GM18511 (cell line): ENCODE data around the gene CYBA.
"Not testable (repeated sequence)": the region's sequence is repeated elsewhere in the genome, so short reads cannot be mapped to it uniquely, and the experiment has no call there.

Experiments
- ATAC-seq: cut with Tn5 transposase; IDR thresholded peaks from one replicate; pipeline ENCODE4 v1.9.1; 2021; ENCODE audit warnings: mild to moderate bottlenecking, moderate library complexity; ENCODE audit not compliant: unreplicated experiment

Gene CYBA

DNA sequence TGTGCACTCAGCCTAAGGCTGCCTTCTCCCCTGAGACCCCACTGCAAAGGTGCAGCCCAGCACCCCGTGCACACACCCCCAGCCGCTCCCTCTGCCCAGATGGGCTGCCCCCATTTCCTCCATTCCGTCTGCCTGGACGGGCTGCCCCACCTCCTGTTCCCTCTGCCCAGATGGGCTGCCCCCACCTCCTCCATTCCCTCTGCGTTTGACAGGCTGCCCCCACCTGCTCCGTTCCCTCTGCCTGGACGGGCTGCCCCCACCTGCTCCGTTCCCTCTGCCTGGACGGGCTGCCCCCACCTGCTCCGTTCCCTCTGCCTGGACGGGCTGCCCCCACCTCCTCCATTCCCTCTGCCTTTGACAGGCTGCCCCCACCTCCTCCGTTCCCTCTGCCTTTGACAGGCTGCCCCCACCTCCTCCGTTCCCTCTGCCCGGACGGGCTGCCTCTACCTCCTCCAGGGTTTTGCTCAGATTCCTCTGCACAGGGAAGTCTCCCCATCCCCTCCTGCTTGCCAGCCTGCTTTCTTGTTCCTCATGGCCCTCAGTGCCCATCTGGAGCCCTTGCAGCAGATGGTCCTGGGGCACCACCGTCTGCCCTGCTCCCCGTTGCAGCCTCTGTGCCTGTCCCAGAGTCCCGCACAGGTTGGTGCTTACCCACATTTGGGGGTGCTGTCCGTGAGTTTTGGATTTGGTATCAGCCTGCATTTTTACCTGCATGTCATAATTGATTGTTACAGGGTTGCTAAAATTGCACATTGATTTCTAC lies 35.9 kb downstream of the CYBA start:
- no peak for ATAC-seq

DNA sequence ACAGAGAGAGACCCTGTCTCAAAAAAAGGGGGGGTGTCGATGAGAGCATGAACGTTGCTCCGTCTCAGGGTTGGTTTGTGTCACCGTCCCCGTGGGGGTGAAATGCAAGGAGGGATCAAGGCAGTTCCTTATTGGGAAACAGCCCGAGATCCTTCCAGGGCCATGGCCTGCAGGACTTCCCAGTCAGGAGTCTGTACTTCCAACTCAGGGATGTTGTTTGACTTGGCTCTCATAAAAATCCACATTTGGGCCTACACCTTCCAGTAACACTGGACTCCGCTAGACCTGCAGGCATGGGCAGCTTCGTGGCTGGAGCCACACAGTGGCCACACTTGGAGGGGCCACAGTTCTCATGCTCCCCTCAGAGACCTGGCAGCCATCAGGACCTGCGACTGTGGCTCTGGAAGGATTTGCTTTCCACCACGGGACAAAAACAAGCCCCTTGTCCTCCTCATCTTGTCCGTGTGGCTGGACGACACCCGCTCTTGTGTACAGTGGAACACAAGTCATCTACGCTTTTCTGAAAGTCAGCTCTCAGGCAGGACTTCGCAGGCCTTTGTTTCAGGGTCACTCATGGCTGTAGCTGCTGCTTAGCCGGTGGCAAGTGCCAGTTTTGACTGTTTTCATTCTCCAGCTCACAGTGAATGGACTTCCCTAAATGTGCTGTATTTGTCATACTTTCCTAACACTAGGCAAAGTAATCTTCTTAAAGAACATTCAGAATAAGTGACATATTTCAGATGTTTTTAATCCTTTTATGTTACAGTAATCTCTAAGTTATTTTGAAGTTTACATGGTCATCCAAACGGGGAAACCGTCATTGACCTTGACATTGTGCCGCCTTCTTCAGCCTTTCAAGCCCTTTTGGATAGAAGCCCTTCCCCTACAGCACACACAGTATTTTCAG lies 36.7 kb downstream of the CYBA start:
- no peak for ATAC-seq

DNA sequence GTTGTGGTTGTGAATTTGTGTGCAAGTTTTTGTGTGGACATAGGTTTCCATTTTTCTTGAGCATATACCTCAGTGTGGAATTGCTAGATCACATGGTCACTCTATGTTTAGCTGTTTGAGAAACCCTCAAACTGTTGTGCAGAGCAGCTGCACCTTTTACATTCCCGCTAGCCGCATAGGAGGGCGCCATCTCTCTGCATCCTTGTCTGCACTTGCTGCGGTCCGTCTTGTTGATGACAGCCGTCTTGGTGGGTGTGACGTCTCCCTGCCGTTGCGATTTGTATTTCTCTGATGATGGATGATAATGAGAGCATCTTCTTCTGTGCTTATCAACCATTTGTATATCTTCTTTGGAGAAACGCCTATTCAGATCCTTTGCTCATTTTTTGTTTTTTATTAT lies 37.6 kb downstream of the CYBA start:
- ATAC-seq: no peak

DNA sequence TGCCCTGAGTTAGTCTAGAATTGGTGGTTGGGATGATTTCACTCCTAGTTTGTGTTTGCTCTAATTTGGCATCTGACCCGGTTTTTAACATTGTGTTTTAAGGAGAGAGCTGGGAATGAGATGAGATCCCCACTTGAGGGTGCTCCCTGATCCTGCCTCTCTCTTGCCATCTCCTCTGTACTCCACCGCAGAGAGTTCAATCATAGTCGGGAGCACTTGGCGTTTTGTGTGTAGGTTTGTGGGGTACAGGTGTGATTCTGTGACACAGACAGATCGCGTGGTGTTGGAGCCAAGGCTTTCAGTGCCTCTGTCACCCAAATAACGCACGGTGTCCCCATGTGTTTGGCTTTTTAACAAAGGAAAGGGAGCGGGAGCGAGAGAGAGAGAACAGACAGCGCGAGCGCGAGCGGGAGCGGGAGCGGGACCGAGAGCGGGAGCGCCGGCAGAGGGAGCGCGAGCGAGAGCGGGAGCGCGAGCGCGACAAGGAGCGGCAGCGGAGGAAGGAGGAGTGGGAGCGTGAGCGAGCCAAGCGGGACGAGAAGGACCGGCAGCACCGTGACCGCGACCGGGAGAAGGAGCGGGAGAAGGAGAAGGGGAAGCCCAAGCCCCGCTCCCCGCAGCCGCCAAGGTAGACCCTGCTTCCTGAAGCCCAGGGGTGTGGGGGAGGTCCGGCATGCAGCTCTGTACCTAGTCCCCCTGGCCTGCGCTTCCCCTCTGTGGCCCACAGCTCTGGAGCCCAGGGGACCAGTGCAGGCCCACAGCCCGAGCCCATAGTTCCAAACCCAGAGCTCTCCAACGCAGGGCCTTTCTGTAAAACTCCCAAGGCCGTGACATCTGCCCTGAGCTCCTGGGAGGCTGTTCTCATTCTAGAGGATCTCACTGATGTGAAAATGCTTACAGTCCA lies 39.7 kb downstream of the CYBA start:
- no peak for ATAC-seq

DNA sequence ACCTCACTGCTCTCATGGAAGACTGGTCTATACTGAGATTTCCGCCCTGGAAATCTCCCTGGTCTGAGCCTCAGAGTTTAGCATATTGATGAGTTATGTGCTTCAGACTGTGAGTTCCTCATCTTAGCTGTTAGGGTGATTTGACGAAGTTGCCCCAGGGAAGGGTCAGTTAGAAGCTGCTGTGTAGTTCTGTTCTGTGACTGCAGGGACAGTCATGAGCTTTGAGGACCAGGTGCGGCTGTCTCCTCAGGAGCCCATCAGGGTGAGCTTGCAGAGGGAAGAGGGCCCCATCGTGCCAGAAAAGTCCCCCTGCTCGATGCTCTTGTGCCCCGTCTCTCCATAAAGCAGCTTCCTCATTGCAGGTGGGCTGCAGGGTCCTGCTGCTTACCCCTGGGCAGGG lies 40.8 kb downstream of the CYBA start:
- ATAC-seq: no peak

DNA sequence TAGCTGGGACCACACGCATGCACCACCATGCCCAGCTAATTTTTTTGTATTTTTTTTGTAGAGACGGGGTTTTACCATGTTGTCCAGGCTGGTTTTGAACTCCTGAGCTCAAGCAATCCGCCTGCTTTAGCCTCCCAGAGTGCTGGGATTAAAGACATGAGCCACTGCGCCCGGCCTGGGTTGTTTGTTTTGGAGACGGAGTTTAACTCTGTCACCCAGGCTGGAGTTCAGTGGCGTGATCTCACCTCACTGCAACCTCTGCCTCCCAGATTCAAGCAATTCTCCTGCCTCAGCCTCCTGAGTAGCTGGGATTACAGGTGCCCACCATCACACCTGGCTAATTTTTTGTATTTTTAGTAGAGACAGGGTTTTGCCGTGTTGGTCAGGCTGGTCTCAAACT lies 41.4 kb downstream of the CYBA start:
- not testable (repeated sequence) for ATAC-seq

DNA sequence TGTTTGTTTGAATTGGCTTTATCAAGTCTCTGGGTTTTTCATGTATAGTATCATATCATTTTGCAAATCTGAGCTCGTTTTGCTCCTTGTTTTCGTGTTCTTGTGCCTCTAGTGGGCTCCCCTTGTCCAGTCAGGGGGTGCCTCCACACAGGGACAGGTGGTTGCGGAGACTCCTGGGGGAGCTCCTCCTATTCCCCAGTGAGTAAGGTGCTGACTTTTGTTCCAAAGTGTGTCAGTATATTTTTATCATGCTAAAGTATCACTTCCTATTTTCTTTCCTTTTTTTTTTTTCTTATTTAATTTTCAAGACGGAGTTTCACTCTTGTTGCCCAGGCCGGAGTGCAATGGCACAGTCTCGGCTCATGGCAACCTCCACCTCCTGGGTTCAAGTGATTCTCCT lies 42.8 kb downstream of the CYBA start:
- no peak for ATAC-seq

DNA sequence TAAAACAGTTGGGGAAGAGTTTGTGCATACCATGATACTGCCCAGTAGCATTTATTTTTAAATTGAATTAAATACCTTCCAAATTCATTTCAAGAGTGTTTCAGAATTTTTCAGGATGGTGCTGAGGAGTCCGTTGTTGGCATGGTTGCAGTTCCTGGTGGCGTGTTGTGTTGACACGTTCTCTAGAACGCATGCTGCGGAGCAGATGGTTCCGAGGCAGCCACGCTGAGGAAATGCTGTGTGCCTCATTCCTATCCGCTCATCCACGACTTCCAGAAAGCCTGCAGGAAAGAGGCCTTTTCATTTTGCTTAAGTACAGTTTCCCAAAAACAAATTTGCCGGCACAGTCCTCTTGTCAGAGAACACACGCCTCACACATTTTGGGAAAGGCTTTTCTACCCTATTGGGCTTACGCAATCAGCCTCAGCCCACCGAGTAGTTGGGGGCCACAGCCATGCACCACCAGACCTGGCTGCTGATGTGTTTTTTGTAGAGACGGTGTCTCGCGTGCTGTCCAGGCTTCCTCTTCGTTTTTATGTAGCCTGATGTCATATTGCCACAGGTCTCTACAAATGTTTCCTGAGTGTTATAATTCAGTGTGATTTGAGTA lies 44.6 kb downstream of the CYBA start:
- ATAC-seq: no peak

DNA sequence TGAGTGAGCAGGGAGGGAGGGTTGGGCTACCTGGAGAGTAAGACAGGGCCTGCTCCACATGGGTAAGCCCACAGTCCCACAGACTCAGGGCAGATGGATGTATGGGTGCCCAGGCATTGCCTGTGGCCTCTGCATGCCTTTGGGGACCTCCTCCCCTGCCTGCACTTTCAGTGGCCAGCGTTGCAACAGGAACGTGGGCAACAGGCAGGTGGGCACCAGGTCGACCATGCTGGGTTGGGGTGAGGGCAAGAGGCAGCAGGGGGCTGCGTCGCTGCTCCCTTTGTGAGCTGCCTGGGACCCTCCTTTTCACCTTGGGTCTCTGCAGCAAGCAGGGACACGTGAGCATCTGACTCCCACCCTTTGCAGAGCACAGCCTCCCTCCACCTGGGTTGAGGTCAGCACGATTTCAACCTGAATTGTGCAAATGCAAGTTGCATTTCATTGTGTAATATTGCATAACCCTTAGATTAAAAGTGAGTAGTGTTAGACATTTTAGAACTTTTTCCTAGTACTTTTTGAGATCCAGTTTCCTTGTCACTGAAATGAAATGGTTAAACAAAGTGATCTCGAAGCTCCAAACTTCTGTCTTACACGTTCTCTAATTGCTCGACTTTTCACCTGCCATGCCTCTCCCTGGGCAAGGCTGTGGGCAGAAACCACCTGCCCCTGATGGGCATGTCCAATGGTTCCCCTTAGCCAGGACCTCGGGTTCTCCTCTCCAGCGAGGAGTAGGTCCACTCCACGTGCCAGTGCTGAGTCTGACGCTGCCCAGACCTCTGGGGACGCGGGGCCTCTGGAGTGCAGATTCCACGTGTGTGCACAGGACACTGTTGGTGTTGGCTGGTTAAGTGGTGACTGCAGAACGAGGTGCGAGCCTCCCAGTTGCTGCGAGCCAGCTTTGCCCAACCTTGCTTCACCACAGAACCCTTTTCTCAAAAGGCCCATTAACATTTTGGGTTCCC lies 45.4 kb downstream of the CYBA start:
- ATAC-seq: no peak

DNA sequence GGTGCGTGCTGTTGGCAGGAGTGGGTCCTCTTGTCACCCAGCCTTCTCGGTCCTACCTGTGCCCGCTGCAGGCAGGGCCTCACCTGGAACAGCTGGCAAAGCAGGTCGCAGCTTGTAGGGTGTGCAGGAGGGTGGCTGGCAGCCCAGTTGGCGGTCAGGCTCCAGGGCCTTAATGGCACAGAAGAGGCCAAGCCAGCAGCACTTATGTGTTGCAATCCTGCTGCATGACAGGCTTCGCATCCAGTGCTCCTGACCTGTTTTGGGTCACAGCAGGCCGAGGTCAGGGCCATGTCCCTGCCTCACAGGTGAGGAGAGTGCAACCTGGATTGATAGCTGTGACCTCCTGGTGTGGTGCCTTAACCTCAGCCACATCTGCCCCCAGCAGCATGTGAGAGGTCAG lies 48.8 kb downstream of the CYBA start:
- no peak for ATAC-seq

DNA sequence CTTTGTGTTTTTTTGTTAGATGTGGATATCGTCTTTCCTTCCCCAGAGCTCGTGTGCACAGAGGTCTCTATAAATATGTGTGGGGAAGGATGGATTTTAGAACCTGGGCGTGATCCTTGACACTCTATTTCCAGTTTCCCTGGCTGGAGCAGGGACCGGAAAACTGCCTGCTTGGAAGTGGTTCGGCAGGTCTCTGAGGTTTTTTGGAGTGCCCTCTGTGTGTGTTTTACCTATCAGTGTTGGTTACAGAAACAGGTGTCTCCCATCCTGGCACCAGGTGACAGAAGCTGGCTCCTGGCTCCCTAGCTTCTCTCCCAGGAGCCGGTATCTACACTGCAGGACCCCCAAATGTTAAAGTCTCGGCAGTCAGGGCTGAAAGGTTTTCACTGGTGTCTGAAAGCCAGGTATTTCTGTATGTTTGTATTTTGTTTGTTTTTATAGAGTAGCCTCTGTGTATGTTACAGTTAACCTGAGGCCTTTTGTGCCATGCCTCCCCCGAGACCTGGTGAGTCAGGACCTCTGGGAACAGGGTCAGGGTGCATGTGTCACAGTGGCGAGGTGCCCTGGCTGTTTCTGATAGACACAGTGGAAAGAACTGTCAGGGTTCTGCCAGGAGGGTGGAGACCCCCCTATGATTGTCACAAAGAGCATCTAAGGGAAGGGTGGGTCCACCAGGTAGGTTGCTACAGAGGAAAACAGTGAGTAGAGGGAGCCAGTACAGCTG lies 49.4 kb downstream of the CYBA start:
- ATAC-seq: no peak

DNA sequence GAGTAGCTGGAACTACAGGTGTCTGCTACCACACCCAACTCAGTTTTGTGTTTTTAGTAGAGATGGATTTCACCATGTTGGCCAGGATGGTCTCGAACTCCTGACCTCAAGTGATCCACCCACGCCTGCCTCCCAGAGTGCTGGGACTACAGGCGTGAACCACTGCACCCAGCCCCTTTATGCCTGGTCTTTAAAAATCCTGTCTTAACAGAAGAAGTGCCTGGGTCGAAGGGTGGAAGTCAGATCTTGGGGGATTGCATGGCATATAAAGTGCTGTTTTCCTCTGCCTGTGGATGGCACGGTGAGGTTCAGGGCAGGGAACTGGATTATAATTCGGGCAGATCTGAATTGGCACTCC lies 50.3 kb downstream of the CYBA start:
- ATAC-seq: no peak

DNA sequence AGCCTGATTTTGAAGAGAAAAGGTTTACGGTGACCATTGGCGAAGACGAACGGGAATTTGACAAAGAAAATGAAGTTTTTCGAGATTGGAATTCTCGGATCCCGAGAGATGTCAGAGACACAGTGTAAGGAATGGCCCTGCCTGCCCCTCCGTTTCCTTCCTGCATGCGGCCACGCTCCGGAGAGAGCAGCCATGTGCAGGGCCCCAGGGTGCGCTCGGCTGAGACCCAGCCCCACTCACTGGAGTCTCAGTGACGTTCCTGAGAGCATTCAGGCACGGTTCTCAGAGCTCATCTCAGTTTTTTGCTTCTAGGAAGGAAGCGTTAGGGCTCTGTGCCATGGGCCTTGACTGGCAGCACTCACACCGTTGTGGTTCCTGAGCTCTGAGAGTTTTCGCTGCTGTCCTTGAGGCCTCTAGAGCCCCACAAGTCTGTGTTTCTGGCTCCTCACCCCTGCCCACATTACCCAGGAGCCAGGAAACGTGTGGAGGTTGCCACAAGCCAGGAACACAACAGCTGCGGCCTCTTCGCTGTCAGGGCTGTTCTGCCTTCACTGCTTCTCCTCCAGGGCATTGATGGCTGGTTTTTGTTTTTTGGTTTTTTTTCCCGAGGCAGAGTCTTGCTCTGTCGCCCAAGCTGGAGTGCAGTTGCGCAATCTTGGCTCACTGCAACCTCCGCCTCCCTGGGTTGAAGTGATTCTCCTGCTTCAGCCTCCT lies 50.9 kb downstream of the CYBA start:
- ATAC-seq: no peak

DNA sequence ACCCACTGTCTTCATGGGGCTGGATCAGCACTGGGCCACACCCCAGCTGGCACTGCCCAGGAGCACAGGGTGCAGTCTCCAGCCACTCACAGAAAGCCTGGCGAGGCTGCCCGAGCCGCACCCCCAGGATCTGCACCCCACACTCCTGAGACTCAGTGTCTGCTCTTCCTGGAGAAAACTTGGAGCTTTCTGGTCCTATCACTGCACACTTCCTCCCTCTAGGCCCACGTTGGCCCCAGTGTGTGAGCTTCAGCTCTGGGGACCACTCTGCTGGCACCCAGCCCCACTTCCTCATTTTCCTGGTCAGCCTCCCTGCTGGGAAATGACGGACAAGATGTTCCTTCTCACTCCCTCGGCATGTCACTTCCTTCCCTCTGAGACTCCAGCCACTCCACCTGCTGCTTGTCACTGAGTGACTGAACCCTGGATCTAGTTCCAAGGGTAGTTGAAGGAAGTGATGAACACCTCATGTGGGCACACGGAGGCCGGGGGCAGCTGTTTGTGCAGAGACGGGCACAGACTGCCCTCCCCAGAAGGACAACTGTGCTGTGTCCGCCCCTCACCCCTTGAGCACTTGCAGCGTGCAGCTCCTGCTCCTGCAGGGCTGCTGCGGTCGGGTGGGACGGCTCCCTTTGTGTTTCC lies 51.6 kb downstream of the CYBA start:
- ATAC-seq: no peak

DNA sequence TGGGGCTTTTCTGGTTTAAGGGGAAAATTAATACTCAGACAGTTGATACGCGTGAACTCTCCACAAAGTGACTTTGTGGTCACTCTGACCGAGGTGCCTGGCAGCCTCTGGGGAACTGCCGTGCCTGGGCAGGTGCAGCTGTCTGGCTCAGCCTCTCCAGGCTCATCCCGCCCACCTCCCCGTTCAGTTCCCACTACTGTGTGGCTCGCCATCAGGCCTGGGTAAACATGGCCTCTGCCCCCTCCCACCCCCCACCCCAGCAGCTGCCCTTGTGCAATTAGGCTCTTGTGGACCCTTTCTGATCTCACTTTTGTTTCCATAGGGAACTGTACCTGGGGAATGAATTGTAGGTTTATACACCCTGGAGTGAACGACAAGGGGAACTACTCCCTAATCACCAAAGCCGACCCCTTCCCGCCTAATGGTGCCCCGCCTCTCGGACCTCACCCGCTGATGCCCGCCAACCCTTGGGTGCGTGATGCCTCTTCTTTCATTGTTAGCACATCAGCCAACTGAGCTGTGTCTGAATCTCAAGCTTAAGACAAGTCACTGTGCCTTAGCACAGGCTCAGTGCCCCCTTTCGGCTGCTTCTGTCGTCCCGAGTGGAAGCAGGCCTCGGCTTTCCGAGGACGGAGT lies 52.9 kb downstream of the CYBA start:
- no peak for ATAC-seq

DNA sequence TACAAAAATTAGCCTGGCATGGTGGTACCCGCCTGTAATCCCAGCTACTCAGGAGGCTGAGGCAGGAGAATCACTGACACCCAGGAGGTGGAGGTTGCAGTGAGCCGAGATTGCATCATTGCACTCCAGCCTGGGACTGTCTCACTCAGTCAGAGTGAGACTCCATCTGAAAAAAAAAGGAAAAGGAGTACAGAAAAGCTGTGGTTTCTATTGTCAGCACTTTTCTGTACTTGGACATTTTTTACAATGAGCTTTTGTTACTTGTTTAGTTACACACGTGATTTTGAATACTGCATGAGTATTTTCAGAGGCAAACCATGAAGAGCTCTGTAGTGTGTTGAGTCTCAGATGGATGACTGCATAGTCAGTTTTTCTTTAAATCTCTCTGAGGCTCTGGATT lies 54.4 kb downstream of the CYBA start:
- ATAC-seq: no peak

DNA sequence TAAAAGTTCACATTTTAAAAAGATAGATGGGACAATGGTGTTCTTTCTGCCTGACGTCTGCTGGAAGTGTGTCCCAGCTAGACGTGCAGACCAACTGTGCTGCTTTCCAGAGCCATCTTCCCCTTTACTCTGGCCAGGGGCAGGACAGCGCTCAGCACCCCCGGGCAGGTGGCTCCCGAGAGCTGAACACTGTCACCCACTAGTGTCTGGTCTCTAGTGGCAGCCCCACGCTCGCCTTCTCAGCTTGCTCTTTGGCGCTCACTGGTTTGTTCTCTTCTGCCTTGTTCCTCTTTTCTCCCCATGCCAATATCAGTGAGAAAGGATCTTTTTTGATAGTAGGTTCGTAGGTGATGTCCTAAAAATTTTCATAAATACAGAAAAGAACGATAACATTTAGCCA lies 54.9 kb downstream of the CYBA start:
- ATAC-seq: no peak

DNA sequence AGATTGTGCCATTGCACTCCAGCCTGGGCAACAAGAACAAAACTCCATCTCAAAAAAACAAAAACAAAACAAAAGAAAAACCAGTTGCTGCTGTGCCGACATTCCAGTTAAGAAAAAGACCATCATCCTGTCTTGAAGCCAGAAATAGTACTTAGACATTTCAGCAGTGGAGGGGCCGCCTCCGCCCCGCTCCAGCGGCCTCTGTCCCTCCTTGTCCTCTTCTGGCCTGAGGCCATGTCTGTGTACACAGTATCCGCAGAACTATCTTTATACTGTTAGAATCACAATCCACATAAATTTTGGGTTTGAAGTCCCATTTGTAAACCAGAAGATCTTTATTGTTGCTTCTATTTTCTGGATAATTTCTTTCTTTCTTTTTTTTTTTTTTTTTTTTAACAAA lies 55.8 kb downstream of the CYBA start:
- no peak for ATAC-seq
